Mesendoderm (in vitro differentiated cells): ENCODE data around the gene AQP9.

Experiments used
- DNase-seq: peaks from one replicate; pipeline ENCODE4 v3.0.0; 2013
- H2AK5ac ChIP-seq: 2 replicates; pipeline ENCODE4 v1.6.1; 2013; ENCODE audit warnings: low read length, inconsistent platforms
- H2BK120ac ChIP-seq: 2 replicates; pipeline ENCODE4 v1.6.1; 2013; ENCODE audit warnings: low read depth, mild to moderate bottlenecking, low read length, moderate library complexity, mixed read lengths
- H2BK15ac ChIP-seq: replicated peaks from 2 replicates; pipeline ENCODE4 v1.6.1; 2013; ENCODE audit warnings: low read depth, mild to moderate bottlenecking, moderate library complexity
- H2BK5ac ChIP-seq: 2 replicates; pipeline ENCODE4 v1.6.1; 2013; ENCODE audit warnings: low read length, inconsistent platforms
- H3K18ac ChIP-seq: 2 replicates; pipeline ENCODE4 v1.6.1; 2013; ENCODE audit warnings: mild to moderate bottlenecking, low read length, mixed read lengths
- H3K23ac ChIP-seq: one replicate; pipeline ENCODE4 v1.6.1; 2013; ENCODE audit warnings: low read length
- H3K27ac ChIP-seq: 2 replicates; pipeline ENCODE4 v1.5.1; 2013; ENCODE audit warnings: low read depth, mild to moderate bottlenecking, inconsistent platforms, low read length, moderate library complexity
- H3K27me3 ChIP-seq: 2 replicates; pipeline ENCODE4 v1.6.1; 2013; ENCODE audit warnings: low read length, control low read depth, mild to moderate bottlenecking, inconsistent platforms; ENCODE audit not compliant: insufficient read depth, poor library complexity
- H3K36me3 ChIP-seq: 2 replicates; pipeline ENCODE4 v1.6.1; 2013; ENCODE audit warnings: low read length, inconsistent platforms; ENCODE audit not compliant: control insufficient read depth, insufficient read depth
- H3K4ac ChIP-seq: one replicate; pipeline ENCODE4 v1.6.1; 2013; ENCODE audit warnings: low read depth, mild to moderate bottlenecking, low read length, moderate library complexity
- H3K4me1 ChIP-seq: 2 replicates; pipeline ENCODE4 v1.6.1; 2013; ENCODE audit warnings: low read depth, low read length, inconsistent platforms; ENCODE audit not compliant: control insufficient read depth
- H3K4me2 ChIP-seq: 2 replicates; pipeline ENCODE4 v1.6.1; 2013; ENCODE audit warnings: low read length
- H3K4me3 ChIP-seq: 2 replicates; pipeline ENCODE4 v1.5.1; 2013; ENCODE audit warnings: mild to moderate bottlenecking, low read length
- H3K56ac ChIP-seq: one replicate; pipeline ENCODE4 v1.6.1; 2013; ENCODE audit warnings: low read length
- H3K79me1 ChIP-seq: 2 replicates; pipeline ENCODE4 v1.6.1; 2013; ENCODE audit warnings: low read length, inconsistent platforms
- H3K79me2 ChIP-seq: 2 replicates; pipeline ENCODE4 v1.6.1; 2013; ENCODE audit warnings: mild to moderate bottlenecking, low read length; ENCODE audit not compliant: control insufficient read depth, insufficient read depth
- H3K9ac ChIP-seq: 2 replicates; pipeline ENCODE4 v1.6.1; 2013; ENCODE audit warnings: low read length, inconsistent platforms
- H4K5ac ChIP-seq: one replicate; pipeline ENCODE4 v1.6.1; 2013; ENCODE audit warnings: low read length
- H4K8ac ChIP-seq: one replicate; pipeline ENCODE4 v1.6.1; 2013; ENCODE audit warnings: low read depth, mild to moderate bottlenecking, control low read depth, low read length, moderate library complexity
- WGBS: extraction: QIAGEN DNeasy Blood & Tissue Kit; methylation state at CpG from one replicate; pipeline ENCODE4 v1.1.7; 2013; ENCODE audit warnings: low lambda C conversion rate, missing lambda C conversion rate; ENCODE audit not compliant: insufficient coverage; ENCODE audit errors: extremely low coverage; 5-methylcytosine and 5-hydroxymethylcytosine counted together

AQP9 gene

DNA sequence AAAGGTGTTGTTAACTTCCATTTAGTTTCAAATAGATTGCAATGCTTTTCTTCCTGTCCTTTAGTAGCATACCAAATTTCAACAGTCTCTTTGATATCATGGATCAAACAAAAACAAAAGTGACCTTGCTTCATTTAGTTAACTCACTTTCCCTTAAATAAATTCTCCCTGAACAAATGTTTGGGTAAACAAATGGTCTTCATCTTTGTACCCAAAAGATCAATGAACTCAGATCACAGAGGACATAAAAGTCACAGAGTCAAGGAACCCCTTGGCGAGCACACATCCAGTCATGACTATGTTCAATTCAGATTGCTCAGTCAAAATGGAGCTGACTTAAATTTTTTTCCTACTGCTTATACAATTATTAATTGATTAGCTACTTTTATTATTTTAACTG lies 20.6 kb upstream of the AQP9 start:
- Histone ChIP-seq H2BK5ac (no peak overlapping the region), H3K4me3 (no peak overlapping the region), H3K4me2 (no peak overlapping the region), H3K9ac (no peak overlapping the region), H3K4me1 (no peaks in the 10 kb centered on the region), H2BK15ac (no peak overlapping the region), H3K23ac (no peak overlapping the region), H3K79me2 (no peaks in the 10 kb centered on the region), H4K8ac (no peak overlapping the region), H3K56ac (no peak overlapping the region), H3K18ac (no peak overlapping the region), H3K27ac (no peak overlapping the region), H2BK120ac (no peak overlapping the region), H3K4ac (no peak overlapping the region), H4K5ac (no peak overlapping the region), H3K27me3 (no peaks in the 10 kb centered on the region), H3K79me1 (no peaks in the 10 kb centered on the region), H3K36me3 (no peaks in the 10 kb centered on the region), H2AK5ac (no peak overlapping the region)
- DNase-seq, result no peak
- no CpG with 5 or more reads among the region's 1 CpG for WGBS

- no peak overlapping the region for H3K4ac ChIP-seq
- H2AK5ac ChIP-seq, result no peak overlapping the region
- no peak overlapping the region for H2BK5ac ChIP-seq
- no peak overlapping the region for H2BK15ac ChIP-seq
- no peaks in the 10 kb centered on the region for H3K4me1 ChIP-seq
- no peaks in the 10 kb centered on the region for H3K79me1 ChIP-seq
- H3K4me3 ChIP-seq, result no peak overlapping the region
- no peaks in the 10 kb centered on the region for H3K36me3 ChIP-seq
- H3K23ac ChIP-seq, result no peak overlapping the region
- no peak overlapping the region for H3K18ac ChIP-seq
- H3K79me2 ChIP-seq, result no peaks in the 10 kb centered on the region
- H4K5ac ChIP-seq, result no peak overlapping the region
- H3K9ac ChIP-seq, result no peak overlapping the region
- no peak overlapping the region for H2BK120ac ChIP-seq
- no peak overlapping the region for H3K4me2 ChIP-seq
- DNase-seq, result no peak
- no peaks in the 10 kb centered on the region for H3K27me3 ChIP-seq
- H4K8ac ChIP-seq, result no peak overlapping the region
- WGBS, result no CpG with 5 or more reads among the region's 5 CpGs
- no peak overlapping the region for H3K56ac ChIP-seq
- H3K27ac ChIP-seq, result no peak overlapping the region
Measured at GRCh38 chr15:58118272-58118671, 19.9 kb upstream of the AQP9 start.

- no peak overlapping the region for H2BK120ac ChIP-seq
- no peak overlapping the region for H2AK5ac ChIP-seq
- no peak overlapping the region for H3K27ac ChIP-seq
- no peaks in the 10 kb centered on the region for H3K79me2 ChIP-seq
- H3K4me3 ChIP-seq, result no peak overlapping the region
- no peak overlapping the region for H3K4ac ChIP-seq
- no peak overlapping the region for H3K23ac ChIP-seq
- no peak overlapping the region for H4K5ac ChIP-seq
- H3K36me3 ChIP-seq, result no peaks in the 10 kb centered on the region
- no peaks in the 10 kb centered on the region for H3K27me3 ChIP-seq
- no peaks in the 10 kb centered on the region for H3K4me1 ChIP-seq
- H3K18ac ChIP-seq, result no peak overlapping the region
- no peak overlapping the region for H3K9ac ChIP-seq
- no peak overlapping the region for H2BK5ac ChIP-seq
- WGBS, result no CpG with 5 or more reads among the region's 1 CpG
- H3K4me2 ChIP-seq, result no peak overlapping the region
- DNase-seq, result no peak
- H2BK15ac ChIP-seq, result no peak overlapping the region
- no peak overlapping the region for H3K56ac ChIP-seq
- no peak overlapping the region for H4K8ac ChIP-seq
- H3K79me1 ChIP-seq, result no peaks in the 10 kb centered on the region
Measured at GRCh38 chr15:58119016-58119415, 19.2 kb upstream of the AQP9 start.

DNA sequence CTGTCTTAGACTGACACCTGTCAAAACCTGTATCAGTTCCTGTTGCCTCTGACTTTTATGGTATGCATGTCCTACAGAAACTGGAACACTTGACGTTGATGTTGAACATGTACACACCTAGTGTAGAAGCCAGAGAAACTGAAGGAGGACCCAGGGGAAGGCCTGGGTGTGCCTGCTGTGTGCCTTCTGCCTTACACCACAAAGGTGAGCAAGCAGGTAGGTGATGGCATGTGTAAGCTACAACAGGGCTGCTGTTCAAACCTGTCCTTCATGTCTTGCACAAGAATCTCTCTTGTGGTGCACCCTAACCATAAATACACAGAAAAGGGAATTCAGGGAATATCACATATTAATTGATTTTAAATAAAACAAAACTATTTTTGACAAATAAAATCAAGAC lies 13.6 kb upstream of the AQP9 start:
- Histone ChIP-seq H3K27ac (no peak overlapping the region), H3K36me3 (no peaks in the 10 kb centered on the region), H3K4me1 (no peaks in the 10 kb centered on the region), H3K18ac (no peak overlapping the region), H2BK5ac (no peak overlapping the region), H4K8ac (no peak overlapping the region), H3K4me2 (no peak overlapping the region), H3K9ac (no peak overlapping the region), H3K79me2 (no peaks in the 10 kb centered on the region), H2BK120ac (no peak overlapping the region), H3K4ac (no peak overlapping the region), H3K4me3 (no peak overlapping the region), H3K56ac (no peak overlapping the region), H3K23ac (no peak overlapping the region), H3K27me3 (no peaks in the 10 kb centered on the region), H3K79me1 (no peaks in the 10 kb centered on the region), H2AK5ac (no peak overlapping the region), H2BK15ac (no peak overlapping the region), H4K5ac (no peak overlapping the region)
- no peak for DNase-seq
- no CpG with 5 or more reads among the region's 1 CpG for WGBS

DNA sequence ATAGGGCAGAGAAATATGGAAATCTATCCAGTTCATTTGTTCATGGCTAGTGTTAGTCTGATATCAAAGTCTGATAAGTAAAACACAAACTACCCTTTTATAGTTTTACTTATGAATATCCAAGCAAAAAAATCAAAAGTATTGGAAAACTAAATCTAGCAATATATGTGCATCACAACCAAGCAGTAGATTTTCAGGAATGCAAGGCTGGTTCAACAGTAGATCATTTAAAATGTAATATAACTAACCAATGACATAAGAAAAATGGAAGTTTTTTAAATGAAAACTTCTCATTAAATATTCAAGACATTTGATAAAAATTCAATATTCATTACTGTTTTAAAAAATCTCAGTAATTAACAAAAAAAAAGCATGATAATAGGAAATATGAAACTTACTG lies 12.8 kb upstream of the AQP9 start:
- H3K79me1 ChIP-seq, result no peaks in the 10 kb centered on the region
- H2BK5ac ChIP-seq, result no peak overlapping the region
- H3K18ac ChIP-seq, result no peak overlapping the region
- no peak overlapping the region for H3K27ac ChIP-seq
- H2AK5ac ChIP-seq, result no peak overlapping the region
- H4K8ac ChIP-seq, result no peak overlapping the region
- H2BK120ac ChIP-seq, result no peak overlapping the region
- no peak overlapping the region for H3K4me2 ChIP-seq
- H3K23ac ChIP-seq, result no peak overlapping the region
- H3K36me3 ChIP-seq, result no peaks in the 10 kb centered on the region
- H3K9ac ChIP-seq, result no peak overlapping the region
- no peaks in the 10 kb centered on the region for H3K79me2 ChIP-seq
- no peak overlapping the region for H2BK15ac ChIP-seq
- H3K4me3 ChIP-seq, result no peak overlapping the region
- H3K27me3 ChIP-seq, result no peaks in the 10 kb centered on the region
- H3K56ac ChIP-seq, result no peak overlapping the region
- H3K4ac ChIP-seq, result no peak overlapping the region
- H3K4me1 ChIP-seq, result no peaks in the 10 kb centered on the region
- DNase-seq, result no peak
- H4K5ac ChIP-seq, result no peak overlapping the region

GRCh38 chr15:58134886-58135285 lies 3.3 kb upstream of the AQP9 start:
- no peaks in the 10 kb centered on the region for H3K79me2 ChIP-seq
- no peak for DNase-seq
- H2BK15ac ChIP-seq, result no peak overlapping the region
- H3K18ac ChIP-seq, result no peak overlapping the region
- H3K4me2 ChIP-seq, result no peak overlapping the region
- no CpG with 5 or more reads among the region's 4 CpGs for WGBS
- no peak overlapping the region for H3K56ac ChIP-seq
- no peaks in the 10 kb centered on the region for H3K79me1 ChIP-seq
- H2AK5ac ChIP-seq, result no peak overlapping the region
- no peak overlapping the region for H3K9ac ChIP-seq
- H3K23ac ChIP-seq, result no peak overlapping the region
- no peak overlapping the region for H2BK120ac ChIP-seq
- H3K36me3 ChIP-seq, result no peaks in the 10 kb centered on the region
- H3K4me3 ChIP-seq, result no peak overlapping the region
- no peak overlapping the region for H3K4ac ChIP-seq
- H4K8ac ChIP-seq, result no peak overlapping the region
- H3K27ac ChIP-seq, result no peak overlapping the region
- H3K27me3 ChIP-seq, result no peaks in the 10 kb centered on the region
- H2BK5ac ChIP-seq, result no peak overlapping the region
- no peak overlapping the region for H4K5ac ChIP-seq
- no peaks in the 10 kb centered on the region for H3K4me1 ChIP-seq
